Naive thymus-derived CD4-positive, alpha-beta T cell (primary cell): ENCODE data around the gene IER5. TPM values are rescaled to one million over a fixed set of nuclear protein-coding genes. Genes with fewer than 3 reads are reported as not detected.
A peak's percentile ranks its signal among the peaks of the same experiment; 100 is the strongest.

Experiments
- ATAC-seq: fragments of 150-1000 bp; cut with Tn5 transposase; 2 replicates; pipeline ENCODE4 v1.10.0; 2021; ENCODE audit warnings: mild to moderate bottlenecking, moderate library complexity
- CTCF ChIA-PET: fragments of 350-600 bp; sonication (Branson Sonifier 250); formaldehyde crosslinking; loops from one replicate; lab custom pipeline; 2021; ENCODE audit warnings: antibody characterized with exemption; lab: Charles Lee
- POLR2A ChIA-PET: fragments of 350-600 bp; sonication (Branson Sonifier 250); formaldehyde crosslinking; loops from one replicate; lab custom pipeline; 2021; ENCODE audit warnings: antibody characterized with exemption, inconsistent platforms; lab: Charles Lee
- DNase-seq, 9 donors: peaks; one replicate each; pipeline versions ENCODE4 v3.0.0 to v3.0.0-alpha.2; 2020 to 2022; ENCODE audit warnings: mixed read lengths in 1 of 9
- H3K27ac ChIP-seq: one replicate; pipeline ENCODE4 v1.7.0; 2013; ENCODE audit warnings: mild to moderate bottlenecking, low read depth, low read length, moderate library complexity
- H3K27me3 ChIP-seq, 2 donors: one replicate each; pipeline ENCODE4 v1.7.0; 2013; ENCODE audit warnings: low read length in 2 of 2, mild to moderate bottlenecking in 2 of 2, moderate library complexity in 2 of 2; ENCODE audit not compliant: control insufficient read depth in 2 of 2, insufficient read depth in 2 of 2
- H3K36me3 ChIP-seq, 3 experiments: 1 replicate in 2 of 3; 2 replicates in 1 of 3; pipeline ENCODE4 v1.7.0; 2013; ENCODE audit warnings: low read length in 3 of 3, mild to moderate bottlenecking in 3 of 3, moderate library complexity in 1 of 3; ENCODE audit not compliant: insufficient read depth in 3 of 3, control insufficient read depth in 2 of 3
- H3K4me1 ChIP-seq, 2 donors: one replicate each; pipeline ENCODE4 v1.7.0; 2013; ENCODE audit warnings: low read length in 2 of 2, mild to moderate bottlenecking in 2 of 2, moderate library complexity in 1 of 2; ENCODE audit not compliant: control insufficient read depth in 2 of 2, insufficient read depth in 2 of 2
- H3K4me3 ChIP-seq: 2 replicates; pipeline ENCODE4 v1.7.0; 2013; ENCODE audit warnings: mild to moderate bottlenecking, low read length
- H3K9me3 ChIP-seq, 3 experiments: 1 replicate in 2 of 3; 2 replicates in 1 of 3; pipeline ENCODE4 v1.7.0; 2013; ENCODE audit warnings: low read length in 3 of 3; ENCODE audit not compliant: control insufficient read depth in 2 of 3
- H3K27ac Mint-ChIP-seq, 9 donors: one replicate each; pipeline ENCODE4 v1.8.0; 2020 to 2022; ENCODE audit warnings: mixed read lengths in 9 of 9, mild to moderate bottlenecking in 8 of 9, moderate library complexity in 5 of 9, inconsistent platforms in 2 of 9
- H3K27me3 Mint-ChIP-seq, 5 donors: one replicate each; pipeline ENCODE4 v1.8.0; 2021 to 2022; ENCODE audit warnings: mixed read lengths in 5 of 5, mild to moderate bottlenecking in 1 of 5
- H3K36me3 Mint-ChIP-seq, 5 donors: one replicate each; pipeline ENCODE4 v1.8.0; 2020 to 2022; ENCODE audit warnings: mixed read lengths in 5 of 5, mild to moderate bottlenecking in 3 of 5, inconsistent platforms in 1 of 5
- H3K4me1 Mint-ChIP-seq, 7 donors: one replicate each; pipeline ENCODE4 v1.8.0; 2020 to 2022; ENCODE audit warnings: mixed read lengths in 7 of 7, mild to moderate bottlenecking in 3 of 7, inconsistent platforms in 1 of 7
- H3K4me3 Mint-ChIP-seq, 10 donors: one replicate each; pipeline ENCODE4 v1.8.0; 2020 to 2022; ENCODE audit warnings: mild to moderate bottlenecking in 10 of 10, mixed read lengths in 10 of 10, moderate library complexity in 6 of 10, inconsistent platforms in 2 of 10
- H3K9me3 Mint-ChIP-seq, 11 donors: one replicate each; pipeline ENCODE4 v1.8.0; 2020 to 2022; ENCODE audit warnings: mixed read lengths in 11 of 11, mild to moderate bottlenecking in 4 of 11, inconsistent platforms in 1 of 11, moderate library complexity in 1 of 11
- intact Hi-C, 2 donors: fragments of 100-400 bp; cut with micrococcal nuclease; formaldehyde crosslinking; loops; one replicate each; pipeline ENCODE4 v1.15.1; 2023
- polyA plus RNA-seq, 2 donors: library from polyadenylated mRNA; unstranded; fragments of 300-500 nt; fragmentation: Illumina TruSeq; gene quantifications; one replicate each; pipeline ENCODE4 v1.2.3, GENCODE V29; 2021
- total RNA-seq, 6 experiments: library from RNA in 5 of 6; stranded (reverse) in 5 of 6; gene quantifications; 1 replicate in 5 of 6; 2 replicates in 1 of 6; pipeline ENCODE4 v1.2.3 and lab custom pipeline; 2021 to 2026

IER5 gene
- total and polyA plus RNA-seq, 7 experiments from 2014 or later, result 2.1 to 86.9 (median 13.3) TPM

DNA sequence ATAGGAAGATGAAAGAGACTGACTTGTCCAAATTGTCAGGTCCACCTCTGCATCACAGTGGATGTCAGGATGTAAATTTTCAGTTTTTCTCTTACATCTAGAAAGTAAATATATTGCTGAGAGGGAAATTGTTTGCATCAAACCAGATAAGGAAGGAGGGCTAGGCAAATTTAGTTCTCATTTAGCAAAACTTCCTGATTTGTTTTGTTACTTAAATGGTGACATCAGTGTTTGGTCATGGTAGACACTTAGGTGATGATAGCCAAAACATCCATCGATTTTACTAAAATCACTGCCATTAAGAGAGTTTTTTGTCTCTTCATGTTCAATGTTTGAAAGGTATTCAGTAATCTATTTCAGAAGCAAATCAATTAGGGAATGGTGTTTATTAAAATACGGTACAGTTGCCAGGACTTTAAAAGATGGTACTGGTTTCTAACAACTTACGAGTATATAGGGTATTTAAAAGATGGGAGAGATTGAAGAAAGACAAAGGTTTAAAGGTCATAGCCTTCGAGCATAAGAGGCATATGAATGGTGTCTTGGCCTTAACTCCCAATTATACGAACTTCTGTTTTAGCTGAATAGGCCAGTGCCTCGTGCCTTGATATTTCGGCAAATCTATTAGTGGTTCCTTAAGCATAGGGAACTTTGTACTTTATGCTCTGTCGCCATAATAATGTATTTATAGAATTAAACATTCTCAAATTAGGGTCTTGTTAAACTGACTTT lies 3.0 kb downstream of the IER5 start:
- H3K36me3 ChIP-seq, result peaks cover 0 to 4% (median 0%) of the 10 kb centered on the region in 3 experiments
- H3K27me3 Mint-ChIP-seq, result peaks cover 0 to 2% (median 0%) of the 10 kb centered on the region in 5 donors
- peak overlapping the region in 6 of 9 donors; percentile 7 to 98 (median 95) for H3K27ac Mint-ChIP-seq
- no peaks in the 10 kb centered on the region for H3K9me3 ChIP-seq
- H3K4me1 Mint-ChIP-seq, result peaks cover 25 to 51% (median 41%) of the 10 kb centered on the region in 7 donors
- peak overlapping the region; percentile 83 for H3K4me3 ChIP-seq
- POLR2A ChIA-PET, result interaction anchor here (0.6 to 10.6 kb wide), 7 partner anchors 10 to 71 kb away, joined by 3 to 264 read pairs (median 8); partner anchors contain the start of gene STX6
- H3K36me3 Mint-ChIP-seq, result peaks cover 0 to 39% (median 3%) of the 10 kb centered on the region in 5 donors
- H3K27ac ChIP-seq, result peak overlapping the region; percentile 9
- intact Hi-C loops, result loop anchor here in 1 of 2 donors (5.0 kb wide), 1 partner anchor 589 kb away; the partner anchor contains the start of gene ACBD6
- peaks cover 12 to 23% of the 10 kb centered on the region in 2 donors for H3K4me1 ChIP-seq
- peak overlapping the region in 6 of 10 donors; percentile 89 to 100 (median 98) for H3K4me3 Mint-ChIP-seq
- H3K9me3 Mint-ChIP-seq, result peaks cover 0 to 5% (median 0%) of the 10 kb centered on the region in 11 donors
- DNase-seq, result no peak
- CTCF ChIA-PET, result interaction anchor here (0.9 to 1.8 kb wide), 7 partner anchors 16 to 58 kb away, joined by 3 to 22 read pairs (median 3); partner anchors contain the start of gene MR1
- no peak for ATAC-seq
- no peaks in the 10 kb centered on the region for H3K27me3 ChIP-seq

DNA sequence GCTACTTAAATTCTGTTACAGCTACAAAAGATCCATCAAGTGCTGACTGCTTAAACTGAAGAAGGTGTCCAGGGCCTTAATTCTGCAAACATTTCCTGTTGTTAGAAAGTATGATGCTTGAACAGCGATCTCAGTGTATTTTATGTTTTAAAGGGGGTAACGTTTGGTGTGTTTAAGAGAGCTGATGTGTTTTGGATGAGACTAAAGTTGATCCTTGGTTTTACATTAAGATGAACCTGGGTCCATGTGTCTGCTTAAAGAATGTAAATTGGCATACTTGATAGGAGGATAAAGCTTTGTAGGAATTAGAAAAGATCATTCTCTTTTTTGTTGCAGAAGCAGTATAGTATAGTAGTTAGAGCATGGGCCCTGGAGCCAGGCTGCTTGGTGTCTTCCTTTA lies 3.6 kb downstream of the IER5 start:
- Histone ChIP-seq H3K36me3 (peaks cover 0 to 4% (median 0%) of the 10 kb centered on the region in 3 experiments), H3K4me3 (no peak overlapping the region), H3K27ac (peak overlapping the region; percentile 9), H3K4me1 (peaks cover 12 to 23% of the 10 kb centered on the region in 2 donors), H3K27me3 (no peaks in the 10 kb centered on the region), H3K9me3 (no peaks in the 10 kb centered on the region)
- Mint-ChIP-seq H3K4me3 (peak overlapping the region in 4 of 10 donors; percentile 2 to 99 (median 66)), H3K9me3 (peaks cover 0 to 5% (median 0%) of the 10 kb centered on the region in 11 donors), H3K27ac (peak overlapping the region in 4 of 9 donors; percentile 3 to 95 (median 16)), H3K4me1 (peaks cover 25 to 53% (median 41%) of the 10 kb centered on the region in 7 donors), H3K27me3 (peaks cover 0 to 4% (median 0%) of the 10 kb centered on the region in 5 donors), H3K36me3 (peaks cover 0 to 39% (median 3%) of the 10 kb centered on the region in 5 donors)
- ATAC-seq, result no peak
- CTCF ChIA-PET, result interaction anchor here (1.1 to 1.8 kb wide), 3 partner anchors 48 to 59 kb away, joined by 3 to 6 read pairs (median 5); partner anchors contain the start of gene MR1
- intact Hi-C loops, result loop anchor here in 1 of 2 donors (5.0 kb wide), 1 partner anchor 590 kb away; the partner anchor contains the start of gene ACBD6
- POLR2A ChIA-PET, result interaction anchor here (0.6 to 10.6 kb wide), 5 partner anchors 10 to 70 kb away, joined by 3 to 264 read pairs (median 4); partner anchors contain the start of gene STX6
- DNase-seq, result no peak

DNA sequence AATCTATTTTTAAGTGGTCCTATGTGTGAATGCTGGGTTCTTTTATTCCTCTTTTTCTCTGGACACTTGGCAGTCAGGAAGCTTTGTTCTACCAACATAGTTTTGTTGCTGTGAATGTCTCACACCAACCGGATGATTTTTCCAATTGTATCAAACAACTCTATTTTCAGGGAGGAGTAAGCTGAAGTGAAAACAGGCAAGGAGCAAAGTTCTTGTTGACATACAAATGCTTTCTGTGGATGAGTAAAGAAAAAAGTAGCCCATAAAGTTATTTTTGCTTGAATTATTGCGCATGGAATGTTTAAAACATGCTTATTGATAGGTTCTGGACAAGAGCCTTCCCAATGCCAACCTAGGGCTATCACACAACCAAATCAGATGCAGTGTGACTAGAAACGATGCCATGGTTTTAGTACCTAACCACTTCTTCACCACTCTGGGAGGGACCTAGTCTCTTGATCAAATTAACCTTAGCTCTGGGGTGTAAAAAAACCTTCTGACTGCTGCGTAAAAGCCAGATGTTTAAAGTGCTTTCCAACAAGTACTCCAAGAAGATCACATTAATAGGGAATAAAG lies 4.5 kb downstream of the IER5 start:
- no peak overlapping the region for H3K27ac ChIP-seq
- H3K27me3 ChIP-seq, result no peaks in the 10 kb centered on the region
- POLR2A ChIA-PET, result interaction anchor here (0.6 to 10.6 kb wide), 3 partner anchors 9 to 70 kb away, joined by 4 to 264 read pairs (median 8); partner anchors contain the start of gene STX6
- peaks cover 0 to 4% (median 0%) of the 10 kb centered on the region in 5 donors for H3K27me3 Mint-ChIP-seq
- DNase-seq, result no peak
- CTCF ChIA-PET, result interaction anchor here (0.6 to 1.3 kb wide), 4 partner anchors 47 to 611 kb away, joined by 3 to 5 read pairs (median 3); partner anchors contain the start of gene MR1
- peaks cover 0 to 5% (median 0%) of the 10 kb centered on the region in 11 donors for H3K9me3 Mint-ChIP-seq
- H3K4me3 Mint-ChIP-seq, result peak overlapping the region in 2 of 10 donors; percentile 15 to 56
- peaks cover 0 to 4% (median 0%) of the 10 kb centered on the region in 3 experiments for H3K36me3 ChIP-seq
- intact Hi-C loops, result loop anchor here in 1 of 2 donors (5.0 kb wide), 1 partner anchor 591 kb away; the partner anchor contains the start of gene ACBD6
- H3K4me1 Mint-ChIP-seq, result peaks cover 26 to 53% (median 36%) of the 10 kb centered on the region in 7 donors
- no peaks in the 10 kb centered on the region for H3K9me3 ChIP-seq
- H3K27ac Mint-ChIP-seq, result peak overlapping the region in 7 of 9 donors; percentile 3 to 95 (median 18)
- no peak overlapping the region for H3K4me3 ChIP-seq
- H3K4me1 ChIP-seq, result peaks cover 12 to 22% of the 10 kb centered on the region in 2 donors
- peaks cover 0 to 39% (median 3%) of the 10 kb centered on the region in 5 donors for H3K36me3 Mint-ChIP-seq
- ATAC-seq, result no peak

DNA sequence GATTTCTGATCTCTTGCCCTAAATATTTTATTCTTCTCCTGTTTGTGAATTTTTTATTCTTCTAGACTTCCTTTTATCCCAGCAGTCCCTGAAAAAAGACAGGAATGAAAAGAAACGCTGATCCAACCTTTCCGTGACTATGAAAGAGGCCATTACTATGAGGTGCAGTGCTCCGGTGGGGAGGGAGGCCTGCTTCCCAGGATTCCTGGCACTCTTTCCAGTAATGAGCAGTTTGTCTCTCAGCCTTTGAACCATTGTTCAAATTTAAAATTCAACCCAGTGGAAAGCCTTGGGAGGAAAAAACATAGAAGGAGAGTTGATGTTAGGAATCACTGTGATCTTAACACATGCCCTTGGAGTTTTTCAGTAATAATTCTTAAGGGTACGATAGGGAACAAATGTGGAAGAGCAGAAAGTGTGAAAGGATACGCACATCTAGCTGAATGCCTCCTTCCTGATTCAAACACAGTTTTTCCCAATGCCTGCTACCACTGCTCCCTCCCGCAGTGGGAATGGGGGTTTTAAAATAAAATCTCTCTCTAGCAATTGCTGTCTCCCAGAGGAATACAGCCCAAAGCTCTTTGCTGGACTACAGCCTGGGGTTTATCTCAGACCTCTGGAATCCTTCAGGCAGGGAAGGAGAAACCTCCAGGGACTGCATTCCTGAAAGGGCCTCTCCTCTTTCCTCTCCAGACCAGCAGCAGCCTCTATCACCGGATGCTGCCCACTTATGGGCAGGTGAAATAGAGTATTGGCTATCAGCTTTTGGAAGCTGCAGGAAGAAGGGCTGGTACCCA lies 6.1 kb downstream of the IER5 start:
- no peaks in the 10 kb centered on the region for H3K27me3 ChIP-seq
- H3K4me3 ChIP-seq, result no peak overlapping the region
- ChIA-PET CTCF (interaction anchor here (1.4 kb wide), 1 partner anchor 47 kb away, joined by 4 read pairs; no protein-coding TSS in a partner anchor), POLR2A (no interaction called here)
- intact Hi-C loops, result loop anchor here in 1 of 2 donors (5.0 kb wide), 1 partner anchor 592 kb away; the partner anchor contains the start of gene ACBD6
- peaks cover 33 to 65% (median 43%) of the 10 kb centered on the region in 7 donors for H3K4me1 Mint-ChIP-seq
- H3K27ac Mint-ChIP-seq, result peak overlapping the region in 1 of 9 donors; percentile 6
- no peak for ATAC-seq
- no peaks in the 10 kb centered on the region for H3K9me3 ChIP-seq
- H3K27ac ChIP-seq, result no peak overlapping the region
- peaks cover 0 to 38% (median 3%) of the 10 kb centered on the region in 5 donors for H3K36me3 Mint-ChIP-seq
- peaks cover 0 to 1% (median 0%) of the 10 kb centered on the region in 5 donors for H3K27me3 Mint-ChIP-seq
- DNase-seq, result no peak
- peaks cover 19 to 22% of the 10 kb centered on the region in 2 donors for H3K4me1 ChIP-seq
- peaks cover 0 to 1% (median 0%) of the 10 kb centered on the region in 11 donors for H3K9me3 Mint-ChIP-seq
- H3K4me3 Mint-ChIP-seq, result no peak overlapping the region
- H3K36me3 ChIP-seq, result peaks cover 0 to 2% (median 0%) of the 10 kb centered on the region in 3 experiments

DNA sequence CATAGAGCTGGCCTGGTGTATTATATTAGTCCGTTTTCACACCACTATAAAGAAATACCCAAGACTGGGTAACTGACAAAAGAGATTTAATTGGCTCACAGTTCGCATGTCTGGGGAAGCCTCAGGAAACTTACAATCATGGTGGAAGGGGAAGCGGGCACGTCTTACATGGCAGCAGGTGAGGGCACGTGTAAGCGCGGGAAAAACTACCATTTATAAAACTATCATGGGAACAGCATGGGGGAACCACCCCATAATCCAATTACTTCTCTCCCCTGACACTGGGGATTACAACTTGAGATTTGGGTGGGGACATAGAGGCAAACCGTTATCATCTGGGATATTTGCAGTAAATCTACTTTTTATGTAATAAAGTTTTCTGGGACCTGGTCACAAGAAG lies 6.8 kb downstream of the IER5 start:
- H3K27ac Mint-ChIP-seq, result peak overlapping the region in 1 of 9 donors; percentile 6
- ChIA-PET CTCF (interaction anchor here (1.4 kb wide), 1 partner anchor 47 kb away, joined by 4 read pairs; no protein-coding TSS in a partner anchor), POLR2A (no interaction called here)
- ATAC-seq (no peak), DNase-seq (no peak)
- Histone ChIP-seq H3K9me3 (no peaks in the 10 kb centered on the region), H3K36me3 (no peaks in the 10 kb centered on the region), H3K27me3 (no peaks in the 10 kb centered on the region), H3K4me3 (no peak overlapping the region), H3K4me1 (peaks cover 23 to 28% of the 10 kb centered on the region in 2 donors), H3K27ac (no peak overlapping the region)
- peaks cover 39 to 72% (median 49%) of the 10 kb centered on the region in 7 donors for H3K4me1 Mint-ChIP-seq
- peaks cover 0 to 1% (median 0%) of the 10 kb centered on the region in 5 donors for H3K27me3 Mint-ChIP-seq
- no peak overlapping the region for H3K4me3 Mint-ChIP-seq
- intact Hi-C loops, result no loop called here
- no peaks in the 10 kb centered on the region for H3K9me3 Mint-ChIP-seq
- H3K36me3 Mint-ChIP-seq, result peaks cover 0 to 32% (median 3%) of the 10 kb centered on the region in 5 donors
